ENCODE results near the gene ADIPOR1.
"Not testable (repeated sequence)": the region's sequence is repeated elsewhere in the genome, so short reads cannot be mapped to it uniquely, and the experiment has no call there.

ADIPOR1 gene

DNA sequence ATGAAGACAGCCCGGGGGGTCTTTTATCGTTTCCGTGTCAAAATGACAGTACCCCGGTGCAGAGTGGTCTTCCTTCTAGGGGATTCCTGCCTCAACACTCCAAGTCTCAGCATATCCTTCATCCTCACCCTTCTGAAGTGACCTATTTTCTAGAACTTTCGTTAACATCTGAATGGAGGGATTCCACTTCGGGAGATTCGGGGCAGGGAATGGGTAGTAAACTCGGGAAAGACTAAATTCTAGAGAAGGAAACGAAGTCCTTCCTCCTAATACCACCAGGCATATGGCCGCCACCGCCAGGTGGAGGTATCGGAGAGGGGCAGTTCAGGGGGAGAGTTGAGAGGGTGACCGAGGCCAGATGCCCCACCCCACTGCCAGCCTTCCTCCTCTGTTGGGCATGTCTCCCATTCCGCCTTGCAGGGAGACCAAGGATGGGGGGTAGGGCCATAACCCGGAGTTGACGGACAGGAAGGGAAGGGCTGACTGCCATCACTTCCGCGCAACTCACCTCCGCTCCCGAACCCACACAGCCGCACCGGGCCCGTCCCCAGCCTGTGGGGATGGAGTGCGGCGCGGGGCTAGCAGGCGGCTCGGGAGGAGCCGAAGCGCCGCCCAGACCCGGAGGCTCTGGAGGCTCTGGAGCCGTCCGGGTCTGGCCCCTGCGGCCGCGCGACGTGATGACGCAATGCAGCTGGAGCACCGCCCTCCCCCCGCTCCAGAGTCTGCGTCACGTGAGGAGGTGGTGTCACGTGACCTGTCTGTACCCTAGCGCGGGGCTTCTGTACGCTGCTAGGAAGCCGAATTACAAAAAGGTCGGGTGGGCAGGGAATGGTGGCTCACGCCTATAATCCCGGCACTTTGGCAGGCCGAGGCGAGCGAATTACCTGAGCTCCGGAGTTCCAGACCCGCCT is 31.3 kb downstream of the ADIPOR1 start, which contains the start of gene KLHL12:
Gene KLHL12 (minus strand): TSS at position 654 of the 911 bp plus-strand sequence. CDS start 2,072 bp downstream, outside the sequence.
- peak; percentile 94 for DNase-seq
- H3K36me3 ChIP-seq (replicated peaks) = peaks cover 2% of the 10 kb centered on the region
- in situ Hi-C loops (cut with HindIII; ENCODE audit: low pct_ligation_motif_present, low sequenced_read_pairs) = no loop called here
- H3K4me3 ChIP-seq (ENCODE audit: low read depth, low read length) = peak within 1 kb of the TSS; percentile 93
- TF ChIP-seq, protein P1, sequence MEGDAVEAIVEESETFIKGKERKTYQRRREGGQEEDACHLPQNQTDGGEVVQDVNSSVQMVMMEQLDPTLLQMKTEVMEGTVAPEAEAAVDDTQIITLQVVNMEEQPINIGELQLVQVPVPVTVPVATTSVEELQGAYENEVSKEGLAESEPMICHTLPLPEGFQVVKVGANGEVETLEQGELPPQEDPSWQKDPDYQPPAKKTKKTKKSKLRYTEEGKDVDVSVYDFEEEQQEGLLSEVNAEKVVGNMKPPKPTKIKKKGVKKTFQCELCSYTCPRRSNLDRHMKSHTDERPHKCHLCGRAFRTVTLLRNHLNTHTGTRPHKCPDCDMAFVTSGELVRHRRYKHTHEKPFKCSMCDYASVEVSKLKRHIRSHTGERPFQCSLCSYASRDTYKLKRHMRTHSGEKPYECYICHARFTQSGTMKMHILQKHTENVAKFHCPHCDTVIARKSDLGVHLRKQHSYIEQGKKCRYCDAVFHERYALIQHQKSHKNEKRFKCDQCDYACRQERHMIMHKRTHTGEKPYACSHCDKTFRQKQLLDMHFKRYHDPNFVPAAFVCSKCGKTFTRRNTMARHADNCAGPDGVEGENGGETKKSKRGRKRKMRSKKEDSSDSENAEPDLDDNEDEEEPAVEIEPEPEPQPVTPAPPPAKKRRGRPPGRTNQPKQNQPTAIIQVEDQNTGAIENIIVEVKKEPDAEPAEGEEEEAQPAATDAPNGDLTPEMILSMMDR (IDR thresholded peaks at IDR 0.05; ENCODE audit: low read depth, low read length, missing control alignments) = peak; percentile 73
- no peaks in the 10 kb centered on the region for H3K27me3 ChIP-seq (replicated peaks)
- H3K27ac ChIP-seq = peak within 1 kb of the TSS; percentile 82

DNA sequence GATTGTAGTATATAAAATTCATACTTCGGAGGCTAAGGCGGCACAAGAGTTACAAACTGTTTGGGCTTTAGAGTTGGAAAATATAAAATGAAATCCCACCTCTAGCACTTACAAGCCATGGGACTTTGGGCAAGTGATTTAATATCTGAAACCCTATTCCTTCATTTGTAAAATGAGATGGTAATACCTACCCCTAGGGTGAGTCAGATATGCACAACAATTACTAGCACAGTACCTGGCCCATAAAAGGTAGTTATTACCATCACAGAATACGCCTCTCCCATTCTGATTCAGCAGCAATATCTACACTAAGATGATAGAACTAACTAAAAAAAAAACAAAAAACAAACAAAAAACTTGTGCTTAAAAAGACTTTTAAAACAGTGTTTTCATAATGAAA is 34.6 kb downstream of the ADIPOR1 start:
- in situ Hi-C loops (cut with HindIII; ENCODE audit: low pct_ligation_motif_present, low sequenced_read_pairs) = no loop called here
- peaks cover 9% of the 10 kb centered on the region for H3K36me3 ChIP-seq (replicated peaks)
- H3K4me3 ChIP-seq (ENCODE audit: low read depth, low read length) = no peak overlapping the region
- no peak for DNase-seq
- no peaks in the 10 kb centered on the region for H3K27me3 ChIP-seq (replicated peaks)
- no peak overlapping the region for H3K27ac ChIP-seq
- TF ChIP-seq, protein P1 (IDR thresholded peaks at IDR 0.05; ENCODE audit: low read depth, low read length, missing control alignments) = no peak

DNA sequence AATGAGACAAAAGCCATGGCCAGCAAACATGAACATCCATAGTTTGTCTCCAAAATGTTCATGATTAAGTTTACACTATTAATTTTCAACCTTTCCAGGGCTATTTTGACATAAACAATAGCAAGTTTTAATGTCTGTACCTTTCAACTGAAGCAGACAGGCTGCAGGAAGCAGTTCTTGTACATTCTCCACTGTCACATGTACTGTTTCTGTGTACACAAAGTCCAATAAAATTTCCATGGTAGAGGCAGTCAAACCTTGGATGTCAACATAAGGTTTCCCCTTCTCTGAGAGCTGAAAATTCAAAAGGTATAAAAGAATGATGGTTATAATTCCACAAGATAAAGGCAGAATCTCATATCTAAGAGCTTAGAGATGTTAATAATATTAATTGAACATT is 38.5 kb downstream of the ADIPOR1 start:
- no peaks in the 10 kb centered on the region for H3K27me3 ChIP-seq (replicated peaks)
- TF ChIP-seq, protein P1 (IDR thresholded peaks at IDR 0.05; ENCODE audit: low read depth, low read length, missing control alignments) = no peak
- H3K27ac ChIP-seq = no peak overlapping the region
- in situ Hi-C loops (cut with HindIII; ENCODE audit: low pct_ligation_motif_present, low sequenced_read_pairs) = no loop called here
- no peak for DNase-seq
- no peak overlapping the region for H3K4me3 ChIP-seq (ENCODE audit: low read depth, low read length)
- H3K36me3 ChIP-seq (replicated peaks) = peaks cover 33% of the 10 kb centered on the region

DNA sequence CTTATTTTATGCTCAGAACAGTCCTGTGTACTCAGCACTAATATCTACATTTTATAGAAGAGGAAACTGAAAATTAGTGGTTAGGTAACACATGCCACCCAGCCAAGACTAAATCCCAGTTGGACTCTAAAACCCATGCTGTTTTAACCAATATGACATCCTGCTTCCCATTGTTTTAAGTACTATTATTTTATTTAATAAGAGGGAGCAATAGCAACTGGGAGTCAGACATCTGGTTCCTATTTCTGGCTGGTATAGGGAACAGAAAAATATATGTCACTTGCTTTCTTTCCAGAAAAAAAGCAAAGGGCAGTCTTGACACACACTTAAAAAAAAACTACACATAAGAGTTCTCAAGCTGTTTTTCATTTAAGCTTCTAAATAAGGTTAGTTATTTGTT is 43.0 kb downstream of the ADIPOR1 start:
- TF ChIP-seq, protein P1 (IDR thresholded peaks at IDR 0.05; ENCODE audit: low read depth, low read length, missing control alignments) = no peak
- Histone ChIP-seq H3K36me3 (replicated peaks) (peaks cover 56% of the 10 kb centered on the region), H3K27ac (no peak overlapping the region), H3K27me3 (replicated peaks) (no peaks in the 10 kb centered on the region), H3K4me3 (ENCODE audit: low read depth, low read length) (no peak overlapping the region)
- no peak for DNase-seq
- in situ Hi-C loops (cut with HindIII; ENCODE audit: low pct_ligation_motif_present, low sequenced_read_pairs) = no loop called here

DNA sequence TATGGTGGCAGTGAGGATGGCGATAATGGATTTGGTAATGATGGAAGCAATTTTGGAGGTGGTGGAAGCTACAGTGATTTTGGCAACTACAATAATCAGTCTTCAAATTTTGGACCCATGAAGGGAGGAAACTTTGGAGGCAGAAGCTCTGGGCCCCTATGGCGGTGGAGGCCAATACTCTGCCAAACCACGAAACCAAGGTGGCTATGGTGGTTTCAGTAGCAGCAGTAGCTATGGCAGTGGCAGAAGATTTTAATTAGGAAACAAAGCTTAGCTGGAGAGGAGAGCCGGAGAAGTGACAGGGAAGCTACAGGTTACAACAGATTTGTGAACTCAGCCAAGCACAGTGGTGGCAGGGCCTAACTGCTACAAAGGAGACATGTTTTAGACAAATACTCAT is 45.6 kb downstream of the ADIPOR1 start:
- in situ Hi-C loops (cut with HindIII; ENCODE audit: low pct_ligation_motif_present, low sequenced_read_pairs) = not testable (repeated sequence)
- peaks cover 64% of the 10 kb centered on the region for H3K36me3 ChIP-seq (replicated peaks)

DNA sequence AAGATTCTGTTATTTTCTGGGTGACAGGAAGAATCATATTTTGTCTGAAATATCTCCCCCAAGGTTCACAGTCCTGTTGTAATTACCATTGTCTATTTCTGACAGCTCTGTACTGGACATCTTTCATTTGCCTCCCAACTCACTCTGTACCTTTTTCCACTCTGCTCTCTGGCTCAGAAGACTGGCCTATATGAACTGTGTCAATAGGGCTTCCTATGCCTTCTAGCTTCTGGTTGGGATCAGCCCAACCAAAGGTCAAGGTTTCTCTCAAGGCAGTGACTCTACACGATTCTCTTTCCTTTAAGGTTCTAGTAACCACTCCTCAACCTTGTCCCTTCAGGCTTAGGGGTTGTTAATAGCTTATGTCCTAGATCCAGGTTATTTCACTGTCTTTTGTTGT is 48.6 kb downstream of the ADIPOR1 start:
- in situ Hi-C loops (cut with HindIII; ENCODE audit: low pct_ligation_motif_present, low sequenced_read_pairs) = no loop called here
- peaks cover 48% of the 10 kb centered on the region for H3K36me3 ChIP-seq (replicated peaks)

More for the DNA sequence above, 45.6 kb downstream of the ADIPOR1 start:
- H3K4me3 ChIP-seq (ENCODE audit: low read depth, low read length); H3K27ac ChIP-seq; H3K27me3 ChIP-seq (replicated peaks); DNase-seq: not testable (repeated sequence)

More for the DNA sequence above, 48.6 kb downstream of the ADIPOR1 start:
- TF ChIP-seq, protein P1 (IDR thresholded peaks at IDR 0.05; ENCODE audit: low read depth, low read length, missing control alignments) = no peak
- H3K27ac ChIP-seq = no peak overlapping the region
- no peak for DNase-seq
- H3K4me3 ChIP-seq (ENCODE audit: low read depth, low read length) = no peak overlapping the region
- no peaks in the 10 kb centered on the region for H3K27me3 ChIP-seq (replicated peaks)

All from brain microvascular endothelial cell (primary cell).